Stimulated activated CD4-positive, alpha-beta T cell treated with anti-CD3 and anti-CD28 coated beads, TNF-alpha, amount 100 ng/mL, for 1 hour (primary cell): ENCODE data around the gene FBXW12.

Source experiments
- DNase-seq, 3 donors: peaks; one replicate each; pipeline ENCODE4 v3.0.0-alpha.2; 2020; ENCODE audit warnings: low read depth in 3 of 3, low spot score in 1 of 3

Gene FBXW12

DNA sequence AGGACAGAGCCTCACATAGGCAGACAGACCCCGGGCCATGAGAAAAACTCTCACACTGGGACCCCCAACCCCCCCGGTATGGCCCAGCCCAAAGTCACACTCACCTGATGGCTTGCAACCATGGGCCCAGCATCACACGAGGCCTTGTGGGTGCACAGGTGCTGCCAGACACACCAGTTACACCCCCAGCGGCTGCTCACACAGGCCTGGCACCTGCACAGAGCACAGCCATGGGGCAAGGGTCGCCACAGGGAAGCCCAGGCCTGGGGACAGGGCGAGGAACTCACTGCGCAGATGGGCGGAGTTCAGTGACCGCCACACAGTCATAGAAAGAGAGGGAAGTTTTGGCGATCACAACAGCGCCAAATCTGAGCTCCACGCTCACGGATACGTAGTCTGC, 48.5 kb downstream of the FBXW12 start:
- DNase-seq: no peak

GRCh38 chr3:48422272-48422671, 50.3 kb downstream of the FBXW12 start:
- DNase-seq: no peak

DNA sequence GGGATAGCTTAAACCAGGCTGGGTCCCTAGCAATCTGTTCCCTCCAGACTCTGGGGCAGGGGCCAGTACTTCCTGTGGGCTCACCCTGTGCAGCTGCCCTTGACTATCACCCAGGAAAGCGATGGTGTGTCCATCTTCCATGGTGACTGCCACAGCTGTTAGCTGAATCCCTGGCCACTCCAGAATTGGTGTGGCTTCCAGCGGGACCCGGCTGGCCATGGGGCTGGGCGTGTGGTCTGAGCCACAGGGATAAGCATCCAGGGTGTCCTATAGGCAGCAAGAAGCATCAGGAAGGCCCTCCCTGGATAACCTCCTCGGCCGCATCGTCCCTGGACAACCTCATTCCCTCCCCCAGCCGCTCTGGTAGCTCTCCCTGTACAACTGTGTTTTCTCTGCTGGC, 50.7 kb downstream of the FBXW12 start:
- no peak for DNase-seq

DNA sequence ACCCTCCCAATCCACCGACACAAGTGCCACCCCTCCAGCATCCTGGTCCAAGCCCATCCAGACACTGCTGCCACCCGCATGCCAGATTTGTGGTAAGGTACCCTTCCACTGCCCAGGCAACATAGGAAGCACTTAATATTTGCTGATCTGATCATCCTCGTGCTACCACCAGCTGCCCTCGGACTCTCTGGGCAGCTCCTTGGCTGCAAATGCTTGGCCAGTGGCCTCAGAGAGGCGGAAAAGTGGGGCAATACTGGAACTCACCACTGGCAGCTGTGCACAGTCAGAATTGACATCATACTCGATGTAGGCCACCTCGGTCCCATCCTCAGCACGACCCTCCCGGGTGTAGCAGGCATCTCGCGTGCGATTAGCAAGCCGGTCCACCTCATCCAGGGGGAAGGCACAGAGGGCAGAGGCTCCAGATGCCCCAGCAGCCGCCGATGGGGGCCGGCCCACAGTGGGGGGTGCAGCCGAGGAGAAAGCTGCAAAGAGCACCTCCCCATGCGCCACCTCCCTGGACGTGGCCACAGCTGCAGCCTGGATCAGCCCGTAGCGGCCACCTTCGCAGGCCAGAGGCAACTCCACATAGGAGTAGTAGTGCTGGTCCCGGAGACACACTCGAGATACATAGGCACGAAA, 51.3 kb downstream of the FBXW12 start:
- no peak for DNase-seq

DNA sequence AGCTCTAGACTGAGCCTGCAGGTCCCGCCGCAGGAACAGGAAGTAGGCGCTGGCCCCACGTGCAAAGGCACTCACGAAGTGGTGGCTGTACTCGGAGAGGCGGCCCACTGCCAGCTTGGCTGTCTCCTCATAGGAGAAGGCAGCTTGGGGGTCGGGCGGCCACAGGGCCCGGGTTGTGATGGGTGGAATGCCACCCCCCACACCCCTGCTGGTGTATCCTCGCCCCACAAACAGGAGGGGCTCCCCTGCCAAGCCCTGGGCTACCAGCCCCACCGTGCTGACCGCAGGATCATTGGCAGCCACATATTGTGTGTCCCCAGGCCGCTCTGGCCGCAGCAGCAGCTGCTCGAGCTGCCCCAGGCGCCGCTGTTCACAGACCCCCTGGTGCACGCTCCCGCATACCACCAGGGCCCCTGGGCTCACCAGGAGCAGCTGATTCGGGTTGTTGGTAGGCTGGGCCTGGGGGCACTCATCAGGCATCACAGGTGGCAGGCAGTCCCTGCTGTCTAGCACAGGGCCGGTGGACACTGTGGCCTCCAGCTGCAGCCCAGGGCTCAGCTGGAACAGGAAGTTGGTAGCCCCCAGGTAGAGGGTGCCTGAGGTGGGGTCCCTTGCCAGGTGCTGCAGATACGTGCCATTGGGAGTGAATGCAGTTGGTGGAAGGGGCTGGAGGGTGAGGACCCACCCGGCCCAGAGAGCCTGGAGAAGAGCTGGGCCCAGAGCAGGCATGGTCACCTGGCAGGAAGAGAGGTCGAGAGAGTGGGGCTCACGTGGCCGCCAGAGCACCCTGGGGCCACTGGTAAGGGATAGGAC, 52.1 kb downstream of the FBXW12 start:
- DNase-seq: no peak

DNA sequence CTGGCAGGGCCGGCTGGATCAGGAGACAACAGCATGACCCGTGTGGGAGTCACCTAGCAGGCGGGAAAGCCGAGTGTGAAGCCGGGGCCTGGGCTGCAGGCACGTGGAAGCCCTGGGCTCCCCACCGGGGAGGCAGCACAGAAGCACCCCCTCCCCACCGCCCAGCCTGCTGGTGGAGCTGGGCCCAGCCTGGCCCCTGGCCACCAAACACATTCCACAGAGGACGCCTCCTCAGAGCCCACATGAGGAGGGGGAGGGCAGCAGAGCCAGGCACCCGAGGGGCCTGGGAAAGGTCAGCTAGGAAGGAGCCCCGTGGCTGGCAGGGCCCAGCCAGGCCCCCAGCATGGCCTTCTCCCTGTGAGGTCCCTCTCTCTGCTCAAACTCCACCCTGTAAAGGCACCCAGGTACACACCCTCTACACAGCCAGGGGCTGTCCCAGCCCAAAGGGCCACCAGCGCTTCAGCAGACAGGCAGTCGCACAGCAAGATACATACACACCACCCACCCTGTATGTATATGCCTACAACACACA, 53.3 kb downstream of the FBXW12 start:
- no peak for DNase-seq

GRCh38 chr3:48426401-48426909, 54.4 kb downstream of the FBXW12 start:
- no peak for DNase-seq

GRCh38 chr3:48426944-48427629, 55.1 kb downstream of the FBXW12 start:
- no peak for DNase-seq

- no peak for DNase-seq
Observed at GRCh38 chr3:48427630-48427962, 55.6 kb downstream of the FBXW12 start.

- DNase-seq: no peak
Observed at GRCh38 chr3:48428088-48428571, 56.1 kb downstream of the FBXW12 start.

GRCh38 chr3:48428572-48429316, 56.7 kb downstream of the FBXW12 start:
- DNase-seq: peak in 1 of 3 donors; percentile 7

DNA sequence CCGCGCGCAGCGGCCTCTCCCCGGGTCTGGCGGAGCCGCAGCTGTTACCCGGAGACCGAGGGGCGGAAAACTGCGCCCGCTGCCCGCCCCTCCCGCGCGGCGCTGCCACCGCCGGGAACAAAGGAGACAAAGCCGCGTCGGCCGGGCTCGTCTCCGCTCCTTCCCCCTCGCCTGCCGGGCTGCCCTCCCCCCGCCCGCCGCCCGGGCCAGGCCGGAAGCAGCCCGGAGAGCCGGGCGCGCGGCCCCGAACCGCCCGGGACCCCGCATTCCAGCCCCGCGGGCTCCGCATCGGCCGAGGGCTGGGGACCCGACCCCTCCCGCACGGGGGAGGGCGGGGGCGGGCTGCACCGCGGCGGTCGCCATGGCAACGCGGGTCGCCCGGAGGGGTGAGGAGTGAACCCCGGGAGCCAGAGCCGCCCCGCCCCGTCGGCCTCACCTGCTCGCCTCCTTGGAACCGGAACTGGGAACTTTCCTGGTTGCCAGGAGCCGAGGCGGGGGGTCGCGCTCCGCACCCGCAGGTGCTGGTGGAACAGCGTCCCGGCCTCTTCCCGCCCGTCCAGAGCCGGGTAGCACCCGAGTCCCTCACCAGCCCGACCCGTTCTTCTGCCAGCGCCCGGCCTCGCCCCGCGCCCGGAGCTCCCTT, 57.4 kb downstream of the FBXW12 start:
- peak; percentile 18 to 48 (median 31) for DNase-seq

DNA sequence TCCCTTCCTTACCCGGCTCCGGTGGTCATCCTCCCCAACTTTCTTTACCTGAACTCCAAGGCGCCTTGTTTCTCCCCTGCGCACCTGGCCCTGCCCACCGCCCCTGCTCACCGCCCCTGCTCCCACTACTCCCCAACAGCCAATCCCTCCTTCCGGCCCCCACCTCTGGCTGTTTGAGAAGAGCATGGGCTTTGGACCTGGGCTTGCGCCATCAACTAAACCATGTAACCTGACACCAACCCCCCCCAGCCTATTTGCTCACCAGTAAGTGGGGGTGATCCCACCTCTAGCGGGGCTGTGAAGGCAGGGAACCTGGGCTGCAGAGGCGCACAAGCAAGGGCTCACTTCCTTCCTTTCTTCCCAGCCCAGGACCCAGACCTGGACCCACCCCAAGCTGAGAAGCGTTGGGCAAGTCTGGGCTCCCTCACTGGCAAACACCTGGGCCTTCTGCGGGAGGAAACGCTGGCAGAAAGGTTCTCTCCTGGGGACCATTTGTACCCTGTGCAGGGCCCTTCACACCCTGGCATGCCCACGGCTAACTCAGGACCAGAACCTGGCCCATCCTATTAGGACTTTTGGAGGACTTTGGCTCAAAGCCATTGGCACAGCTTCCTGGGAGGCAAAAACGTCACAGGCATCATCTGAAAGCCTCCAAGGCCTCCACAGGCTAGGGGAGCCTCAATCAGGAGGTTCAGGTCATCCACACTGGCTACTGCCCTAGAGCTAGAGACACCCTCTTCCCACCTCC, 58.1 kb downstream of the FBXW12 start, which contains the start of gene PLXNB1:
TSS of gene PLXNB1 (minus strand) at position 127 of the 748 bp plus-strand sequence. CDS start 5,475 bp downstream, outside the sequence.
- DNase-seq: peak in 1 of 3 donors; percentile 7

GRCh38 chr3:48430708-48431101, 58.7 kb downstream of the FBXW12 start:
- no peak for DNase-seq

DNA sequence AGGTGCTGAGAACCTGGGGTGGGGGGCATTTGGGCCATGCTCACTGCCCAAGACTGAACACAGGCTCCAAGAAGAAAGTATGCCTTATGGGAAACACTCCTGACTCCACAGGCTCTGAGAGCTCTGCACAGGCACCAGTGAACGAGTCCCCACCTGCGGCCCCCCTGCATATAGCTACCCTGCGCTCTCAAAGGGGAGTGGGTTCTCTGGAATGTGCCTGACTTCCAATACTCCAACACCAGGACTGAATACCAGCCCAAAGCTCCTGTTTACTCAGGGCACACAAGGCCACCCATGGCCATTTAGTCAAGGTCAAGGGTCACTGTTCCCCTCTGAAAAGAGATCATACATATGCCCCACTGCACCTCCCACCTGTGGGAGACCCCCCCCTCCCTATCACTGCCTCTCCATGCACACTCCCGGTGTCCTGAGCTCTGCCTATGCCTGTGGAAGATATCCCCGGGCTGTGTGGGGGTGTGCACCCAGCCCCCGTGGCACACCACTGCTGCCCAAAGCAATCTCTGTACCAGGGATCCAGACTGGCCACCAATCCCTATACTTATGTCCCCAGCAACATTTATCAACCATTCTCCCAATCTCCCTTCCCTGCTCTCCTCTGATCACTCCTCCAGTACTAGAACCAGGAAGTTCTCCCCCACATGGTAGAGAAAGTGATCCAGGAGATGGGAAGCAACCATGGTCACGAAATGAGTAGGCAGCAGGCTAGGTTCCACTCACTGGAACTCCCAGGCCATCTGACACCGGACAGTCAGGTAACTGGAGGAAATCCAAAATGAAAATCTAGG, 59.4 kb downstream of the FBXW12 start:
- no peak for DNase-seq

DNA sequence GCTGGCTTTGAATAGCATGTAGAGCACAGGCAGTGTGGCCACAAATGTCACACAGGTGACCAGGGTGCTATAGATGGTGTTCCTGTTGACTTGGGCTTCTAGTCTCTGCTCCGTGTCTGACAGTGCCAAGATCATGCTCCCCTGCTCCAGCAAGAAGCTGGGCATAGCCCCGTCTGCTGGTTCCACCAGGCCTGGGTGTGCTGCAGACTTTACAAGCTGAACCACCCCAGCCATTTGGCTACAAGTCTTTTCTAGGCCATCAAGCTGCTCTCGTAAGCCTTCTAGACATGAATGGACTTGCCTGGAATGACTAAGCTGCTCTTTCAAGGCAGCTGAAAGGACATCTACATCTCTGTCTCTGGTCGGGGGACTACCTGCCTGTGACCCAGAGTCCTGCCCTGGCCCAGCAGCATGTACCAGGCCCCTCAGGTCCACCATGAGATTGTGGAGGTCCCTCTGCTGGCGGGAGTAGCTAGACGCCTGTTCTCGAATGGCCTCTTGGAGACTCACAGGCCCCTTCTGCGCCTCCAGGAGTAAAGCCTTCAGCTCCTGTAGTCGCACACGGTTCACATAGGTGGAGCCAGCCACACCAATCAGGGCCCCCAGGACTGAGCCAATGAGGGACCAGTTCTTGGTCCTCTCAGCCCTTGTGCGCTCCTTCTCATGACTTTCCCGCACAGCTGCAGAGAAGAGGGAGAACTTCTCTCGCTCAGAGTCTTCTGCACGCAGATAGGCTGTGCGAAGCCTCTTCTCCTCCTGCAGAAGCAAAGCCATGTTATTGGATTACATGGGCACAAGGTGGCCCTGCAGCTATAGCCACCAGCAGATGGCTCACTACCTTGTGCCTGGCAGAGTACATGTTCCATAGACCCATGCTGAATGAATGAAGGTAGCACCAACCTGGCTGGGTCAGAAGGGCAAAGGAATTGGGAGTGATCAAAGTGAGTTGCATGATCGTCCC, 60.7 kb downstream of the FBXW12 start:
- no peak for DNase-seq

- no peak for DNase-seq
Observed at GRCh38 chr3:48433472-48434118, 61.6 kb downstream of the FBXW12 start.
